HG03571 (cell line): ENCODE results near the gene CD22.

Experiments
- ATAC-seq: cut with Tn5 transposase; IDR thresholded peaks from one replicate; pipeline ENCODE4 v1.9.1; 2021; ENCODE audit not compliant: unreplicated experiment

The CD22 gene

GRCh38 chr19:35381318-35381717, 52.3 kb downstream of the CD22 start:
- ATAC-seq, result no peak

- ATAC-seq, result no peak
Measured at GRCh38 chr19:35381926-35382325, 52.9 kb downstream of the CD22 start.

- ATAC-seq, result no peak
Measured at GRCh38 chr19:35383536-35383935, 54.5 kb downstream of the CD22 start.

GRCh38 chr19:35388277-35389054, 59.5 kb downstream of the CD22 start:
- no peak for ATAC-seq

- no peak for ATAC-seq
Measured at GRCh38 chr19:35389192-35389861, 60.3 kb downstream of the CD22 start.

GRCh38 chr19:35392742-35393715, 64.0 kb downstream of the CD22 start:
- no peak for ATAC-seq

- no peak for ATAC-seq
Measured at GRCh38 chr19:35395382-35396199, 66.6 kb downstream of the CD22 start.

GRCh38 chr19:35396240-35396885, 67.4 kb downstream of the CD22 start:
- ATAC-seq, result no peak
